ENCODE measurements around the gene L1CAM. TPM values are rescaled to one million over a fixed set of nuclear protein-coding genes. Genes with fewer than 3 reads are reported as not detected.

Gene L1CAM
- total RNA-seq, 2 donors from 2014 or later: 1.1 to 1.8 TPM

DNA sequence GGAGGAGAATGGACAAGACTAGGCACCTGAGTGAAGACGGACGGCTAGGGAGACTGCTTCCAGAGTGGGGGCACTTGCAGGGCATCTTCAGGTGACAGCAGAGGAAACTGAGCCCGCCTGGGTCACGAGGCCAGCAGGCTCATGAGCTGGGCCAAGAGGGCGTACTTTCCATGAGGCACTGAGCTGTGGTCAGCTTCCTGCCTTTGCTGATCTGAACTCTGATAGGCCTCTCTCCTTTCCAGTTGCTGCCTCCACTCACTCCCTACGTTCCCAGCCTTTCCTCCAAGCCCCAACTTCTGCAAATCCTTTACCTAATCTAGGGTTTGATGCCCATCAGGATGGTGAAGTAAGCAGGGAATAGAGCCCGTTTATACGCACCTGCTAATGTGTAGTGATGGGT is 1.4 kb upstream of the L1CAM start:
- no peak overlapping the region for H3K27ac Mint-ChIP-seq
- DNase-seq (ENCODE audit: low spot score in 2 of 2) (no peak), ATAC-seq (no peak)
- H3K9me3 Mint-ChIP-seq: no peaks in the 10 kb centered on the region
- no peaks in the 10 kb centered on the region for H3K36me3 Mint-ChIP-seq

DNA sequence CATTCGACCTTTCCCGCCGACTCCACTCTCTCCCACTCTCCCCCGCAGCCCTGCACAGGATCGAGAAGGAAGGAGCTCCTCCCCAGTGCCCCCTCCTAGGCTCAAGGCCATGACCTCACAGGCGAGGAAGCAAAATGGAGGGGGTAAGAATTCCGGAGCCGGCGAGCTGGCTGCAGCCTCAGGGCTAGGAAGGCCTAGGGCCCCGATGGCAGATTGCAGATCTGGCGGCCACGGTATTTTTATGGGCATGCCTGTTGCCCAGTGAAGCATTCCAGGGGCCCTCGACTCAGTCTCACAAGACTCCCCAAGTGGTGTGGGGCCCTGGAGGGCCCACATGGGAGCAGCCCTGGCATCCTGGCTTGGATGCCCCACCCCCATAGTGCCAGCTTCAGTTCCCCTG is 942 bp upstream of the L1CAM start:
- ATAC-seq: no peak
- no peaks in the 10 kb centered on the region for H3K36me3 Mint-ChIP-seq
- H3K27ac Mint-ChIP-seq: no peak overlapping the region
- no peaks in the 10 kb centered on the region for H3K9me3 Mint-ChIP-seq
- no peak for DNase-seq (ENCODE audit: low spot score in 2 of 2)

GRCh38 chrX:153885208-153885787 is 675 bp downstream of the L1CAM start:
- ATAC-seq: peak; percentile 18 to 54
- DNase-seq (ENCODE audit: low spot score in 2 of 2): no peak
- Mint-ChIP-seq H3K9me3 (no peaks in the 10 kb centered on the region), H3K27ac (no peak overlapping the region), H3K36me3 (no peaks in the 10 kb centered on the region)

DNA sequence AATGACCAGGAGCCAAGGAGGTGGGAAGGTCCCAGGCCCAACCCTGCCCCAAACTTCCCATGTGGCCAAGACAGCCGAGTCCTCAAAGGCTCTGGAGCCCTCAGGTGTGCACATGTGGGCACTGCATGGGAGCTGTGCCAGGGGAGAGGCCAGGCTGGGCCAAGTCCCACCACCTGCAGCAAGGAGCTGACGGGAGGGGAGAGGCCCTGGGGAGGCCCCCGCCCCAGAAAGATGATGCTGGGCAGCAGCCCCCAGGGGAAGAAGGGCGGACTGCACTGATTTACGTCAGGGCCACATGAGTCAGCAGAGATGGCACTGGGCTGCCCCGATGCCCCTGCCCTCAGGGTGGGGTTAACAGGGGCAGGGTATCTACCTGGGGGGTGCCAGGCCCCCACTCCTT is 1.4 kb downstream of the L1CAM start:
- H3K36me3 Mint-ChIP-seq: no peaks in the 10 kb centered on the region
- H3K9me3 Mint-ChIP-seq: no peaks in the 10 kb centered on the region
- ATAC-seq (peak; percentile 44 to 66), DNase-seq (ENCODE audit: low spot score in 2 of 2) (no peak)
- no peak overlapping the region for H3K27ac Mint-ChIP-seq

DNA sequence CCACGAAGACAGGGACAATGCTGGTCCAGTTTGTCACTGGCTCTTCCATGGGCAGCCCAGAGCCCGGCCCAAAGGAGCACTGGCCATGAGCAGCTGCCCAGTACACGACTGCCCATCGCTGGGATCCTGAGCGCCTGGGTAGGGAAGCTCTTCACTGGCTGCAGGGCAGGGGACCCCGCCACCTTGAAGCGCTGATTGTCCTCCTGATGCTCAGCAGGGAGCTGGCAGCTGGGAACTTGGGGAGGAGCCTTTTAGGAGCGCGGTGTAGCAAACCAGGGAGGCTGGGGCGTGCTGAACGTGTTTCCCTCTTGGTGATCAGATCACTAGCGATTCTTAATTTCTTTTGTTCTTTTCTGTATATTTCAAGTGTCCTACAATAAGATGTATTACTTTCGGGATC is 1.8 kb downstream of the L1CAM start:
- no peaks in the 10 kb centered on the region for H3K9me3 Mint-ChIP-seq

GRCh38 chrX:153883163-153883843 is 2.7 kb downstream of the L1CAM start:
- ATAC-seq (no peak), DNase-seq (ENCODE audit: low spot score in 2 of 2) (no peak)
- Mint-ChIP-seq H3K9me3 (no peaks in the 10 kb centered on the region), H3K27ac (no peak overlapping the region), H3K36me3 (no peaks in the 10 kb centered on the region)

More for the DNA sequence above, 1.8 kb downstream of the L1CAM start:
- H3K36me3 Mint-ChIP-seq: no peaks in the 10 kb centered on the region
- DNase-seq (ENCODE audit: low spot score in 2 of 2) (no peak), ATAC-seq (no peak)
- H3K27ac Mint-ChIP-seq: no peak overlapping the region

DNA sequence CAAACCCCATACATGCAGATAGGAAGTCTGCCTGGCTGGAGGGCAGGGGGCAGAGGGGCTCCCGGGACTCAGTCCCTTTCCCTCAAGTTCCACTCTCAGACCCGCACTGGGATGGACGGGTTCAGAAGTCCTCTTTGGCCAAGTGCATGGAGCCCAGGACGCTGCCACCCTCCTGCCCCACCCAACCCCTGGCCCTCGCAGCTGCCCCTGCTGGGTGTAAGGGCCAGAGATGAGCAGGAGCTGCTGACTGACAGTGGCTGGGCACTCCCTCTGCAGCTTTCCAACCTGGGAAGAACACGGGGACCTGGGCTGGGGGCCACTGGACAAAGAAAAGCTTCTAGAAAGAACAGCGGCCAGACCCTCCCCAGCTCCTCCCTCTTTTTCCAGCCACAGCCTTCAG is 3.4 kb downstream of the L1CAM start:
- DNase-seq (ENCODE audit: low spot score in 2 of 2) (no peak), ATAC-seq (no peak)
- H3K9me3 Mint-ChIP-seq: no peaks in the 10 kb centered on the region
- H3K36me3 Mint-ChIP-seq: no peaks in the 10 kb centered on the region
- no peak overlapping the region for H3K27ac Mint-ChIP-seq

DNA sequence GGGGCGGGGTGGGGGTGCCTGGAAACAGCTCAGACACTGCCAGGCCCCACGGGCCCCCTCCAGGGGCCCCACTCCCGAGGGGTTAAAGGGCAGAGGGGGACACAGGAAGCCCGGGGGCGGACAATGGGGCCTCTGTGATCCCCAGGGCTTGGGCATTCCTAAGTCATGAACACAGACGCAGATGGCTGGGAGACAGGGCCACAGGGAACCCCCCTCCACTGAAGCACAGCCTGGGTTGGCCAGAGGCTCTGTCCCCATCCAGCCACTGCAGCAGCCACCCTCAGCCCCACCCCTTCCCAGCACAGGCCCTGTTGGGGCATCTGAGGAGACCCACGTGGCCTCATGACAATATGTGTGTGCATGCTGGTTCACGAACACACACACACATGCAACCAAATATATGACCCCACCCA is 3.9 kb downstream of the L1CAM start:
- no peaks in the 10 kb centered on the region for H3K36me3 Mint-ChIP-seq
- ATAC-seq (no peak), DNase-seq (ENCODE audit: low spot score in 2 of 2) (no peak)
- H3K9me3 Mint-ChIP-seq: no peaks in the 10 kb centered on the region
- no peak overlapping the region for H3K27ac Mint-ChIP-seq

DNA sequence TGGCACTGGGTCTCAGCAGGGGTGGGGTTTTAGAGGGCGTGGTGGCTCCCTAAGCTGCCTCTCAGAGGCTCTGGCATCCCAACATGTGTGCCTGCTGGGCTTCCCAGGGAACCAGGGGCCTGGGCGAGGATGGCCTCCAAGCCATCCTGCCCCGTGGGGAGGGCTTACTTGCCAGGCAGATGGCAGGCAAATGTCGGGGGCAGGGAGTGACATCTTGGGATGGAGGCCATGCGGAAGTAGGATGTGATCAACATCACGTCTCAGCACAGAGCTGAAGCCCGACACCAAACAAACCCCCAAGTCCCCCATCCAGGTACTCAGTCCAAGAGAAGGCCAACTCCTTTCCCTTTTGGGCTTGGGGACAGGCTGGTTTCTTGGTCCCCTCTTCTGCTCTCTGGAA is 4.7 kb downstream of the L1CAM start:
- no peak for ATAC-seq
- Mint-ChIP-seq H3K27ac (no peak overlapping the region), H3K9me3 (peaks cover 0 to 2% of the 10 kb centered on the region in 2 donors), H3K36me3 (no peaks in the 10 kb centered on the region)
- no peak for DNase-seq (ENCODE audit: low spot score in 2 of 2)

- no peak for DNase-seq (ENCODE audit: low spot score in 2 of 2)
- Mint-ChIP-seq H3K9me3 (peaks cover 0 to 4% of the 10 kb centered on the region in 2 donors), H3K36me3 (no peaks in the 10 kb centered on the region), H3K27ac (no peak overlapping the region)
- ATAC-seq: no peak
These were observed 5.5 kb downstream of the L1CAM start for GRCh38 chrX:153880440-153880815.

GRCh38 chrX:153879741-153880439 is 6.1 kb downstream of the L1CAM start:
- no peak overlapping the region for H3K27ac Mint-ChIP-seq
- H3K9me3 Mint-ChIP-seq: peaks cover under 1 to 4% of the 10 kb centered on the region in 2 donors
- DNase-seq (ENCODE audit: low spot score in 2 of 2): no peak
- no peak for ATAC-seq
- H3K36me3 Mint-ChIP-seq: no peaks in the 10 kb centered on the region

DNA sequence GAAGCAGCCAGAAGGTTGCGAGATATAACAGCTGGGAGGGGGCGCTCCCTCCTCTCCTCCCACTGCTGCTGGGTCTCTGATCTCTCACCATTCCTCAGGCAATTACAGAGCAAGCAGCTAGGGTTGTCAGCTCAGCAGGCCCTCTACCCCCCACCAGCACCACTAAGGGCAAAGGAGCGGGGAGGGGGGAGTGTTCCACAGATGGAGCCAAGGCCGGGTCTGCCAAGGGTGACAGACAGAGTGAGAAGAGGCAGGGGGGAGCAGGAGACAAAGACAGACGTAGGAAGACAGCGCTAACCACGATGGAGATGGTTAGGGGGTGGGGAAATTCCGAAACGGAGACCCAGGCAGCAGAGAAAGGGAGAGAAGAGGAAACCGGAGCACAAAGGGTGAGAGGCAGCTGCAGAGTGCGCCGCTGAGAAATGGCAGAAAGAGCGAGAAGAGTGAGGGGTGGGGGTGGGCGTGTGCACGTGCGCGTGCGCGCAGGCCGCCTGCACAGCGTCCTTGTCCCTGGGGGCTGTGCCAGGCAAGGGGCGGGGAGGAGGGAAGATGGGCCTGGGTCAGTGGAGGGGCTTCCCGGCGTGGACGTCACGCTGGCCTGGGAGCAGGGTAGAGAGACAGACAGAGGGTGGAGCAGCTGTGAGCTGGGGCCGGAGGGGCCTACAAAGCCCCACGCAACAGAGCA is 6.9 kb downstream of the L1CAM start:
- peak; percentile 69 to 71 for ATAC-seq
- no peak overlapping the region for H3K27ac Mint-ChIP-seq

DNA sequence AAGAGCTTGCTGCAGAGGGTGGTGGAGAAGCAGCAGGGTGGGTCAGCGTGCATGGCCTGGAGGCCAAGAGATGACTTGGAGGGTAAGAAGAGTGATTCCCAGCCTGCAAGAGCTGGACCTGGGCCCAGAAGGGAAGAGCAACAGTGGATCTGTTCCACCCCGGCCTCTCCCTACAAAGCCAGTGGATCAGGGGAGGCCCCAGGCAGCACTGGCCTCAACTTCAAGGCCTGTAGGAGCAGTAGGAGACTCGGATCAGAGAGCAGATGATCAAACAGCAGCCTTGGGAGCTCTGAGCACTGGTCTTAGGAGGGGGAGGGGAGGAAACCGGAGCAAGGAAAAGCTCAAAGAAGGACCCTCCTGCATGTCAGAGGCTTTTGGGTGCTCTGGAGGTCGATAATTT is 7.6 kb downstream of the L1CAM start:
- DNase-seq (ENCODE audit: low spot score in 2 of 2) (no peak), ATAC-seq (no peak)
- H3K36me3 Mint-ChIP-seq: no peaks in the 10 kb centered on the region
- peaks cover 4% of the 10 kb centered on the region in 2 donors for H3K9me3 Mint-ChIP-seq
- no peak overlapping the region for H3K27ac Mint-ChIP-seq

More for the DNA sequence above, 6.9 kb downstream of the L1CAM start:
- Mint-ChIP-seq H3K9me3 (peaks cover 4% of the 10 kb centered on the region in 2 donors), H3K36me3 (no peaks in the 10 kb centered on the region)
- no peak for DNase-seq (ENCODE audit: low spot score in 2 of 2)

DNA sequence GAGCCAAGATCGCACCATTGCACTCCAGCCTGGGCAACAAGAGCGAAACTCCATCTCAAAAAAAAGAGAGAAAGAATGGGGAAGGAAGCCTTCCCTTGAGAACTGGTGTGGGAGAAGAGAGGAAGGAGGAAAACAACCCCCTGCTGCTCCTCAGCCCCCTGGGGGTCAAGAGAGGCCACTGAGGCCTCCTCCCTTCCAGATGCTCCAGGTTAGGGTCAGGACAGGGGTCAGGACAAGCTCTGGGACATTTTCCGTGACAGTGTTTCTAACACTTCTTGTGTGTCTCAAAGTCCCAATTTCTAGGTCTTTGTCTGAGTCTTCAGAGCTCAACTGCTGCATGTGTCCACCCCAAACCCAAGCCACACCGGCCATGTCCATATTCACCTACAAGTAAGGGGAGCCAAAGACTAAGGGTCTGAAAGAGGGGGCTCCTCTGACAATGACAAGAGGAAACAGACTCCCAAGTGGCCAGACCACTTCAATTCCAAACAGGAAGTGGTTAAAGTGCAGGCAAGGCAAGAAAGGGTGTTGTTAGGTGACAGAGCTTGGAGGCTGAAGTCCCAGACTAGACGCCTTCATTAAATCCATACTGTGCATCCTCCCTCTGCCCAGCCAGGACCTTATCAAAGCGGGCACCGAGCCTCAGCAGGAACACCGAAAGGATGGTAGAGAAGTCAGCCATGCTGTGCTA is 8.3 kb downstream of the L1CAM start:
- DNase-seq (ENCODE audit: low spot score in 2 of 2) (no peak), ATAC-seq (no peak)
- H3K9me3 Mint-ChIP-seq: peaks cover 4% of the 10 kb centered on the region in 2 donors
- no peaks in the 10 kb centered on the region for H3K36me3 Mint-ChIP-seq
- H3K27ac Mint-ChIP-seq: no peak overlapping the region

DNA sequence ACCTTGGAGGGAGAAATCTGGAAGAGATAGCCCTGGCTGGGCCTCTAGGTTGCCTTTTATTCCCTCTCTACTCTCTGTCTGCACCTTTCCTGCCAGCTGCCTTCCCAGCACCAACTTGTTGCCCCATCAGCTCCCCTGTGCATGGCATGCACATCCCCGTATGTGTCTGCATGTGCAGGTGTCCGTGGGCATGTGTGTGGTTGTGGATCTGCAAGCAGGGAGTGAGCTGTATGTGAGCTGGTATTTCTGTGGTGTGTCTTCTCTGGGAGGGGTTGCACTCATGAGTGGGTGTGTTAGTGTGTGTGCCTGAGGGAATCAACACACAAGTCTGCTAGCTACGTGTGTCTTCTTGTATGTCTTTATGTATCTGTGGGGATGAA is 9.9 kb downstream of the L1CAM start:
- DNase-seq (ENCODE audit: low spot score in 2 of 2) (no peak), ATAC-seq (no peak)
- peaks cover 4% of the 10 kb centered on the region in 2 donors for H3K9me3 Mint-ChIP-seq
- no peak overlapping the region for H3K27ac Mint-ChIP-seq
- H3K36me3 Mint-ChIP-seq: no peaks in the 10 kb centered on the region

DNA sequence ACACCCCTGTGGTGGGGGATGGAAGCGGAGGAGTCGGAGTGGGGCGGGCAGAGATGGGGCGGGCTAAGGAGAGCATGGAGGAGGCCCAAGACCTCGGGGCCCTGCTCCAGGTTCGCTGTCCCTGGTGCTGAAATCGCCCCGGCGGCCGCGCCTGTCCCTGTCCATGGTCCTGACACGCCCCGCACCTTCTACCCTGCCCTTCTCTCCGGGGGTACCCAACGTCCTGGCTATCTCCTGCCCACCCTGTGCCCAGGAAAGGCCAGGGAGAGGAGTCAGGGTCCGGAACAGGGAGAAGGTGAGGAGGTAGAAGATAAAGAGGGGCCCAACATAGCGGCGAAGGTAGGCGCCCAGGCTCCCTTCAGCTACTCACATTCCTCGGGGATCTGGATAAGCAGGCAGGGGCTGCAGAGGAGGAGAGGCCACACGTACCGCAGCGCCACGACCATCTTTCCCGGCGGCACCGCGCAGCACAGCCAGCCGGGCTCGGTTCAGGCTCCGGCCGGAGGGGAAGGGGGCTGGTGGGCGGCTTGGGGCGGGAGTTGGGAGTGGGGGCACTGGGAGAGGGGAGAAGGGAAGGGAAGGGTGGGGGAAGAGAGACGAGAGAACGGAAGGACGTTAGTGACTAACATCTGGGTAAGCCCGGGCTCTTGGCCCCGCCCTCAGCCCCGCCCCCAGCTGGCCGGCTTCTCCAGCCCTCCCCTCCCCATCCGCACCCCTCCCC is 10.4 kb downstream of the L1CAM start:
- DNase-seq (ENCODE audit: low spot score in 2 of 2) (peak in 1 of 2 donors; percentile 75), ATAC-seq (peak; percentile 53 to 73)
- no peaks in the 10 kb centered on the region for H3K36me3 Mint-ChIP-seq
- H3K27ac Mint-ChIP-seq: no peak overlapping the region
- peaks cover 4% of the 10 kb centered on the region in 2 donors for H3K9me3 Mint-ChIP-seq

Measured in activated naive CD4-positive, alpha-beta T cell treated with anti-CD3 and anti-CD28 coated beads, Interleukin-2, amount 50 U/mL, for 72 hours (primary cell).